Keratinocyte (primary cell): Measurements from ENCODE around the gene DNAJB6. TPM values are rescaled to one million over a fixed set of nuclear protein-coding genes. Genes with fewer than 3 reads are reported as not detected.

Experiments
- DNase-seq: peaks from one replicate; pipeline ENCODE4 v3.0.0-alpha.2; 2011; ENCODE audit warnings: low read depth, missing footprints, low spot score
- FAIRE-seq: peaks from 2 replicates; lab custom pipeline; 2011; peaks lifted over from hg19 to GRCh38; lab: Jason Lieb, UNC
- H2AFZ ChIP-seq: 2 replicates; pipeline ENCODE4 v1.6.0; 2012; ENCODE audit warnings: low read length, control low read depth, inconsistent platforms; ENCODE audit not compliant: control insufficient read depth
- H3K27ac ChIP-seq: 2 replicates; pipeline ENCODE4 v1.5.1; 2011; ENCODE audit warnings: low read length; ENCODE audit not compliant: control insufficient read depth, insufficient read depth
- H3K27me3 ChIP-seq: 3 replicates; pipeline ENCODE4 v1.6.0; 2011; ENCODE audit warnings: low read length; ENCODE audit not compliant: control insufficient read depth, insufficient read depth; ENCODE audit errors: extremely low read depth
- H3K36me3 ChIP-seq, 2 experiments: 2 replicates in 1 of 2; 3 replicates in 1 of 2; pipeline ENCODE4 v1.5.1; 2011; ENCODE audit warnings: low read length in 2 of 2, mild to moderate bottlenecking in 1 of 2; ENCODE audit not compliant: control insufficient read depth in 2 of 2, insufficient read depth in 2 of 2; ENCODE audit errors: extremely low read depth in 1 of 2
- H3K4me1 ChIP-seq: 3 replicates; pipeline ENCODE4 v1.5.1; 2011; ENCODE audit warnings: low read length; ENCODE audit not compliant: control insufficient read depth, insufficient read depth; ENCODE audit errors: extremely low read depth
- H3K4me2 ChIP-seq: 3 replicates; pipeline ENCODE4 v1.6.0; 2011; ENCODE audit warnings: low read depth, low read length; ENCODE audit not compliant: control insufficient read depth, insufficient read depth; ENCODE audit errors: extremely low read depth
- H3K4me3 ChIP-seq, 3 experiments: fragments of 200-600 bp in 1 of 3; sonication (generic) in 1 of 3; 2 replicates in 2 of 3; 3 replicates in 1 of 3; pipeline ENCODE4 v1.5.1; 2011 to 2016; ENCODE audit warnings: low read length in 3 of 3, mild to moderate bottlenecking in 3 of 3, control low read depth in 2 of 3, inconsistent platforms in 1 of 3, low read depth in 1 of 3, mixed read lengths in 1 of 3, mixed run types in 1 of 3, moderate library complexity in 1 of 3; ENCODE audit not compliant: control insufficient read depth in 2 of 3, insufficient read depth in 2 of 3; ENCODE audit errors: extremely low read depth in 1 of 3
- H3K79me2 ChIP-seq: 2 replicates; pipeline ENCODE4 v1.6.0; 2012; ENCODE audit warnings: low read length; ENCODE audit not compliant: control insufficient read depth, insufficient read depth
- H3K9ac ChIP-seq: 3 replicates; pipeline ENCODE4 v1.6.0; 2011; ENCODE audit warnings: low read length; ENCODE audit not compliant: control insufficient read depth, insufficient read depth; ENCODE audit errors: extremely low read depth
- H3K9me1 ChIP-seq: 3 replicates; pipeline ENCODE4 v1.6.0; 2011; ENCODE audit warnings: low read length; ENCODE audit not compliant: control insufficient read depth, insufficient read depth; ENCODE audit errors: extremely low read depth
- H3K9me3 ChIP-seq: 2 replicates; pipeline ENCODE4 v1.5.1; 2012; ENCODE audit warnings: low read depth, low read length; ENCODE audit not compliant: control insufficient read depth
- H4K20me1 ChIP-seq: 3 replicates; pipeline ENCODE4 v1.6.0; 2011; ENCODE audit warnings: low read length; ENCODE audit not compliant: control insufficient read depth, insufficient read depth; ENCODE audit errors: extremely low read depth
- EZH2 ChIP-seq: IDR thresholded peaks from one replicate; pipeline ENCODE4 v1.6.1; 2012; ENCODE audit warnings: inconsistent platforms, mild to moderate bottlenecking, low read length, moderate library complexity
- dilution Hi-C: fragments of 300-500 bp; cut with MboI; formaldehyde crosslinking; loops from one replicate; pipeline ENCODE4 v1.7.0; 2020; ENCODE audit warnings: low sequenced_read_pairs; ENCODE audit not compliant: extremely low pct_ligation_motif_present
- polyA plus RNA-seq, 5 experiments: library from polyadenylated mRNA; depleted of rRNA in 3 of 5; stranded (reverse) in 3 of 5; stranded (forward) in 1 of 5; unstranded in 1 of 5; fragments of >200 nt; gene quantifications; 1 replicate in 1 of 5; 2 replicates in 3 of 5; 3 replicates in 1 of 5; pipeline versions ENCODE4 v1.2.1 to v1.2.3, GENCODE V29; 2011 to 2012; ENCODE audit warnings: missing spikeins in 2 of 5, low read depth in 1 of 5, low replicate concordance in 1 of 5
- TF ChIP-seq, protein P1 (sequence below), 3 experiments: IDR thresholded peaks in 1 of 3; conservative IDR thresholded peaks in 1 of 3; optimal IDR thresholded peaks in 1 of 3; 2 replicates in 2 of 3; 3 replicates in 1 of 3; pipeline versions ENCODE3 to v1.5.1; 2011; ENCODE audit warnings: low read length in 3 of 3, mild to moderate bottlenecking in 3 of 3, moderate library complexity in 2 of 3, control low read depth in 1 of 3, inconsistent platforms in 1 of 3; ENCODE audit not compliant: insufficient read depth in 2 of 3; ENCODE audit errors: extremely low read depth in 1 of 3

DNAJB6 gene
- polyA plus RNA-seq, 1 donor (not counting 4 experiments of a cell fraction or from before 2014, with no cell fraction given), result 152 TPM

GRCh38 chr7:157352516-157352915 lies 15.7 kb downstream of the DNAJB6 start:
- FAIRE-seq (no peak), DNase-seq (no peak)
- H3K79me2 ChIP-seq, result peaks cover 100% of the 10 kb centered on the region
- no peak overlapping the region for H2AFZ ChIP-seq
- H3K27ac ChIP-seq, result peak overlapping the region; percentile 40
- no peak overlapping the region for H3K9ac ChIP-seq
- H4K20me1 ChIP-seq, result peaks cover 73% of the 10 kb centered on the region
- H3K9me3 ChIP-seq, result no peaks in the 10 kb centered on the region
- TF ChIP-seq, protein P1, sequence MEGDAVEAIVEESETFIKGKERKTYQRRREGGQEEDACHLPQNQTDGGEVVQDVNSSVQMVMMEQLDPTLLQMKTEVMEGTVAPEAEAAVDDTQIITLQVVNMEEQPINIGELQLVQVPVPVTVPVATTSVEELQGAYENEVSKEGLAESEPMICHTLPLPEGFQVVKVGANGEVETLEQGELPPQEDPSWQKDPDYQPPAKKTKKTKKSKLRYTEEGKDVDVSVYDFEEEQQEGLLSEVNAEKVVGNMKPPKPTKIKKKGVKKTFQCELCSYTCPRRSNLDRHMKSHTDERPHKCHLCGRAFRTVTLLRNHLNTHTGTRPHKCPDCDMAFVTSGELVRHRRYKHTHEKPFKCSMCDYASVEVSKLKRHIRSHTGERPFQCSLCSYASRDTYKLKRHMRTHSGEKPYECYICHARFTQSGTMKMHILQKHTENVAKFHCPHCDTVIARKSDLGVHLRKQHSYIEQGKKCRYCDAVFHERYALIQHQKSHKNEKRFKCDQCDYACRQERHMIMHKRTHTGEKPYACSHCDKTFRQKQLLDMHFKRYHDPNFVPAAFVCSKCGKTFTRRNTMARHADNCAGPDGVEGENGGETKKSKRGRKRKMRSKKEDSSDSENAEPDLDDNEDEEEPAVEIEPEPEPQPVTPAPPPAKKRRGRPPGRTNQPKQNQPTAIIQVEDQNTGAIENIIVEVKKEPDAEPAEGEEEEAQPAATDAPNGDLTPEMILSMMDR (optimal IDR thresholded peaks at IDR 0.05 in 1 of 3, IDR thresholded peaks at IDR 0.05 in 1 of 3, conservative IDR thresholded peaks at IDR 0.05 in 1 of 3; ENCODE audit: extremely low read depth in 1 of 3, insufficient read depth in 2 of 3, low read length in 3 of 3), result no peak
- TF ChIP-seq EZH2, result no peak
- H3K36me3 ChIP-seq, result peaks cover 4 to 8% of the 10 kb centered on the region in 2 experiments
- dilution Hi-C loops, result no loop called here
- no peak overlapping the region for H3K4me2 ChIP-seq
- H3K4me1 ChIP-seq, result peaks cover 58% of the 10 kb centered on the region
- H3K9me1 ChIP-seq, result peaks cover 5% of the 10 kb centered on the region
- no peaks in the 10 kb centered on the region for H3K27me3 ChIP-seq
- H3K4me3 ChIP-seq, result no peak overlapping the region

GRCh38 chr7:157355784-157356511 lies 19.1 kb downstream of the DNAJB6 start:
- dilution Hi-C loops, result no loop called here
- Histone ChIP-seq H3K9me3 (no peaks in the 10 kb centered on the region), H3K4me1 (peaks cover 66% of the 10 kb centered on the region), H3K36me3 (peaks cover 16 to 23% of the 10 kb centered on the region in 2 experiments), H2AFZ (no peak overlapping the region), H3K27ac (peak overlapping the region; percentile 57), H3K4me2 (peak overlapping the region; percentile 69), H3K79me2 (peaks cover 100% of the 10 kb centered on the region), H4K20me1 (peaks cover 69% of the 10 kb centered on the region), H3K9me1 (peaks cover 4% of the 10 kb centered on the region), H3K4me3 (peak overlapping the region in 1 of 3 experiments; percentile 29), H3K27me3 (no peaks in the 10 kb centered on the region), H3K9ac (peak overlapping the region; percentile 16)
- TF ChIP-seq EZH2, result no peak
- TF ChIP-seq, protein P1 (optimal IDR thresholded peaks at IDR 0.05 in 1 of 3, IDR thresholded peaks at IDR 0.05 in 1 of 3, conservative IDR thresholded peaks at IDR 0.05 in 1 of 3; ENCODE audit: extremely low read depth in 1 of 3, insufficient read depth in 2 of 3, low read length in 3 of 3), result no peak
- FAIRE-seq (peak; percentile 92), DNase-seq (no peak)
